GM12878 (cell line): ENCODE data around the gene B4GALNT2. TPM values are rescaled to one million over a fixed set of nuclear protein-coding genes. Genes with fewer than 3 reads are reported as not detected.

ENCODE experiments used
- BCL11A ChIP-seq: IDR thresholded peaks from 2 replicates; pipeline ENCODE4 v1.6.1; 2011; ENCODE audit warnings: low read depth, low read length
- CBX3 ChIP-seq: fragments of 200-600 bp; sonication (generic); IDR thresholded peaks from 2 replicates; pipeline ENCODE4 v1.6.1; 2016; ENCODE audit warnings: low read depth, borderline replicate concordance
- CEBPB ChIP-seq, 2 experiments: fragments of 150-350 bp in 1 of 2; IDR thresholded peaks; 2 replicates each; pipeline ENCODE4 v1.6.1; 2012 to 2014; ENCODE audit warnings: low read depth in 2 of 2, low read length in 2 of 2, borderline replicate concordance in 1 of 2, inconsistent platforms in 1 of 2
- CREB1 ChIP-seq: IDR thresholded peaks from 2 replicates; pipeline ENCODE4 v1.6.1; 2012; ENCODE audit warnings: low read depth, mild to moderate bottlenecking, inconsistent platforms
- E2F8 ChIP-seq: fragments of 450-650 bp; IDR thresholded peaks from 2 replicates; pipeline ENCODE4 v1.6.1; 2018; ENCODE audit warnings: mild to moderate bottlenecking, low read depth, moderate library complexity; ENCODE audit not compliant: partially characterized antibody
- ESRRA ChIP-seq: IDR thresholded peaks from 2 replicates; pipeline ENCODE4 v1.6.1; 2012; ENCODE audit warnings: mild to moderate bottlenecking, low read length, improper control_type of control experiment
- ETV6 ChIP-seq, 2 experiments: fragments of 450-650 bp in 1 of 2; IDR thresholded peaks in 1 of 2; conservative IDR thresholded peaks in 1 of 2; 2 replicates each; pipeline ENCODE4 v1.6.1; 2014; ENCODE audit warnings: antibody characterized with exemption in 1 of 2, borderline replicate concordance in 1 of 2, low read depth in 1 of 2, mild to moderate bottlenecking in 1 of 2, moderate library complexity in 1 of 2
- FOS ChIP-seq: IDR thresholded peaks from 3 replicates; pipeline ENCODE4 v1.6.1; 2011; ENCODE audit warnings: borderline replicate concordance; ENCODE audit not compliant: insufficient read length; ENCODE audit errors: extremely low read depth
- HDAC2 ChIP-seq: fragments of 200-600 bp; sonication (generic); IDR thresholded peaks from 2 replicates; pipeline ENCODE4 v1.6.1; 2017
- JUNB ChIP-seq: IDR thresholded peaks from 2 replicates; pipeline ENCODE4 v1.6.1; 2016; ENCODE audit warnings: antibody characterized with exemption, mild to moderate bottlenecking
- MTA2 ChIP-seq: fragments of 450-650 bp; IDR thresholded peaks from 2 replicates; pipeline ENCODE4 v1.6.1; 2016; ENCODE audit warnings: low read depth, mild to moderate bottlenecking, moderate library complexity
- MYC ChIP-seq: IDR thresholded peaks from 2 replicates; pipeline ENCODE4 v1.6.1; 2011; ENCODE audit warnings: mild to moderate bottlenecking, low read length, moderate library complexity, inconsistent platforms; ENCODE audit not compliant: insufficient read depth, insufficient replicate concordance, insufficient read length, severe bottlenecking
- NBN ChIP-seq: fragments of 450-650 bp; IDR thresholded peaks from 2 replicates; pipeline ENCODE4 v1.6.1; 2016
- PAX5 ChIP-seq: IDR thresholded peaks from 2 replicates; pipeline ENCODE4 v1.6.1; 2011; ENCODE audit warnings: low read depth, low read length, borderline replicate concordance
- RAD21 ChIP-seq: IDR thresholded peaks from 2 replicates; pipeline ENCODE4 v1.6.1; 2011; ENCODE audit warnings: mild to moderate bottlenecking, low read depth, low read length, moderate library complexity; ENCODE audit not compliant: insufficient read depth
- RAD51 ChIP-seq: fragments of 450-650 bp; IDR thresholded peaks from 2 replicates; pipeline ENCODE4 v1.6.1; 2016; ENCODE audit warnings: moderate library complexity, mild to moderate bottlenecking, inconsistent platforms
- RB1 ChIP-seq: fragments of 450-650 bp; formaldehyde crosslinking; IDR thresholded peaks from 2 replicates; pipeline ENCODE4 v1.6.1; 2017; ENCODE audit warnings: mild to moderate bottlenecking, borderline replicate concordance
- RUNX3 ChIP-seq: IDR thresholded peaks from 2 replicates; pipeline ENCODE4 v1.6.1; 2012; ENCODE audit warnings: low read length, inconsistent platforms
- SIN3A ChIP-seq: IDR thresholded peaks from 2 replicates; pipeline ENCODE4 v1.6.1; 2012; ENCODE audit warnings: low read depth, low read length, improper control_type of control experiment
- SREBF1 ChIP-seq: IDR thresholded peaks from 2 replicates; pipeline ENCODE4 v1.6.1; 2012; ENCODE audit warnings: mild to moderate bottlenecking, low read length
- SRF ChIP-seq, 2 experiments: IDR thresholded peaks; 2 replicates each; pipeline ENCODE4 v1.6.1; 2011; ENCODE audit warnings: low read depth in 2 of 2, low read length in 2 of 2, mild to moderate bottlenecking in 1 of 2, moderate library complexity in 1 of 2
- TARDBP ChIP-seq: IDR thresholded peaks from 2 replicates; pipeline ENCODE4 v1.6.1; 2016; ENCODE audit warnings: borderline replicate concordance
- YBX1 ChIP-seq: fragments of 450-650 bp; IDR thresholded peaks from 2 replicates; pipeline ENCODE4 v1.6.1; 2016; ENCODE audit warnings: antibody characterized with exemption
- ZNF207 ChIP-seq: fragments of 450-650 bp; IDR thresholded peaks from 2 replicates; pipeline ENCODE4 v1.6.1; 2014; ENCODE audit warnings: antibody characterized with exemption, mild to moderate bottlenecking, borderline replicate concordance
- ZNF274 ChIP-seq: IDR thresholded peaks from one replicate; pipeline ENCODE4 v1.8.0; 2011; ENCODE audit not compliant: insufficient read length, insufficient read depth
- polyA plus RNA-seq, 11 experiments: library from polyadenylated mRNA; depleted of rRNA in 4 of 11; unstranded in 6 of 11; stranded (reverse) in 5 of 11; fragments of >200 nt; fragmentation: Nextera tagmentation in 4 of 11; fragmentation: Illumina TruSeq in 1 of 11; extraction: Ambion mirVana in 4 of 11; extraction: Trizol in 1 of 11; gene quantifications; 1 replicate in 1 of 11; 2 replicates in 10 of 11; pipeline versions ENCODE4 v1.2.1 to v1.2.3, GENCODE V29; 2011 to 2016; ENCODE audit warnings: inconsistent platforms in 2 of 11, missing spikeins in 2 of 11, low read depth in 1 of 11
- total RNA-seq, 4 experiments: library from RNA; depleted of rRNA in 3 of 4; stranded (reverse); fragments of >200 nt in 3 of 4; fragmentation: Illumina TruSeq in 1 of 4; extraction: Trizol in 1 of 4; gene quantifications; 2 replicates each; pipeline versions ENCODE4 v1.2.1 to v1.2.3, GENCODE V29; 2013 to 2021
- TF ChIP-seq, protein P1 (sequence below): fragments of 450-650 bp; formaldehyde crosslinking; IDR thresholded peaks from 2 replicates; pipeline ENCODE4 v1.5.0; 2022; ENCODE audit warnings: mild to moderate bottlenecking, missing genetic modification characterization

The B4GALNT2 gene
- total and polyA plus RNA-seq, 10 of the 15 experiments (the other 5 are each of a cell fraction or from before 2014, with no cell fraction given) = not detected

- TF ChIP-seq ZNF274 (no peak), ZNF207 (no peak; the same call in 1 of the 2 replicates), CEBPB (IDR thresholded peaks at IDR 0.05; ENCODE audit: borderline replicate concordance in 1 of 2, low read depth in 2 of 2, low read length in 2 of 2) (peak in 1 of 2 experiments; percentile 6; a peak in 1 of 4 replicates), ESRRA (no peak), TARDBP (peak; percentile 80; the same call in 1 of the 2 replicates), HDAC2 (no peak), FOS (no peak), JUNB (0 out of 2 replicates have a peak, but pooled peaks have one; percentile 6), PAX5 (peak; percentile 94), YBX1 (no peak), RAD21 (peak; percentile 23; the same call in 1 of the 2 replicates), NBN (peak; percentile 89; the same call in 1 of the 2 replicates), SIN3A (no peak), E2F8 (no peak), MYC (peak; percentile 32), BCL11A (peak; percentile 74; the same call in 1 of the 2 replicates), RB1 (peak; percentile 47; the same call in 1 of the 2 replicates), RAD51 (no peak), RUNX3 (peak; percentile 96), SREBF1 (no peak), ETV6 (conservative IDR thresholded peaks at IDR 0.05 in 1 of 2, IDR thresholded peaks at IDR 0.05 in 1 of 2; ENCODE audit: borderline replicate concordance in 1 of 2, low read depth in 1 of 2) (peak in 1 of 2 experiments; percentile 79; a peak in 2 of 4 replicates), CBX3 (no peak), SRF (IDR thresholded peaks at IDR 0.05; ENCODE audit: low read depth in 2 of 2, low read length in 2 of 2) (no peak), CREB1 (peak; percentile 48), MTA2 (peak; percentile 75)
- TF ChIP-seq, protein P1, sequence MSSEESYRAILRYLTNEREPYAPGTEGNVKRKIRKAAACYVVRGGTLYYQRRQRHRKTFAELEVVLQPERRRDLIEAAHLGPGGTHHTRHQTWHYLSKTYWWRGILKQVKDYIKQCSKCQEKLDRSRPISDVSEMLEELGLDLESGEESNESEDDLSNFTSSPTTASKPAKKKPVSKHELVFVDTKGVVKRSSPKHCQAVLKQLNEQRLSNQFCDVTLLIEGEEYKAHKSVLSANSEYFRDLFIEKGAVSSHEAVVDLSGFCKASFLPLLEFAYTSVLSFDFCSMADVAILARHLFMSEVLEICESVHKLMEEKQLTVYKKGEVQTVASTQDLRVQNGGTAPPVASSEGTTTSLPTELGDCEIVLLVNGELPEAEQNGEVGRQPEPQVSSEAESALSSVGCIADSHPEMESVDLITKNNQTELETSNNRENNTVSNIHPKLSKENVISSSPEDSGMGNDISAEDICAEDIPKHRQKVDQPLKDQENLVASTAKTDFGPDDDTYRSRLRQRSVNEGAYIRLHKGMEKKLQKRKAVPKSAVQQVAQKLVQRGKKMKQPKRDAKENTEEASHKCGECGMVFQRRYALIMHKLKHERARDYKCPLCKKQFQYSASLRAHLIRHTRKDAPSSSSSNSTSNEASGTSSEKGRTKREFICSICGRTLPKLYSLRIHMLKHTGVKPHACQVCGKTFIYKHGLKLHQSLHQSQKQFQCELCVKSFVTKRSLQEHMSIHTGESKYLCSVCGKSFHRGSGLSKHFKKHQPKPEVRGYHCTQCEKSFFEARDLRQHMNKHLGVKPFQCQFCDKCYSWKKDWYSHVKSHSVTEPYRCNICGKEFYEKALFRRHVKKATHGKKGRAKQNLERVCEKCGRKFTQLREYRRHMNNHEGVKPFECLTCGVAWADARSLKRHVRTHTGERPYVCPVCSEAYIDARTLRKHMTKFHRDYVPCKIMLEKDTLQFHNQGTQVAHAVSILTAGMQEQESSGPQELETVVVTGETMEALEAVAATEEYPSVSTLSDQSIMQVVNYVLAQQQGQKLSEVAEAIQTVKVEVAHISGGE (CRISPR knock-in tag) = no peak
These were observed 85.3 kb downstream of the B4GALNT2 start (continued) for GRCh38 chr17:49217651-49218413.
